Parietal lobe (tissue), 1 donor: ENCODE results near the gene ADAM23. TPM values are rescaled to one million over a fixed set of nuclear protein-coding genes. Genes with fewer than 3 reads are reported as not detected.

ENCODE experiments used
- total RNA-seq: library from RNA; depleted of rRNA; stranded (reverse); fragments of >200 nt; gene quantifications from one replicate; pipeline ENCODE4 v1.2.3, GENCODE V29; 2014

ADAM23 gene
- 37.2 TPM for total RNA-seq

GRCh38 chr2:206442833-206443734 is at the start of gene ADAM23:
ADAM23 (plus strand) TSS chr2:206443532; CDS start chr2:206443867, 335 bp downstream.

GRCh38 chr2:206642075-206643025 is 199.0 kb downstream of the ADAM23 start, which contains the start of gene FAM237A:
FAM237A (plus strand) TSS chr2:206642487; CDS start chr2:206644237, 1,750 bp downstream.

Other genes with a start within 250 kb of the ADAM23 start
- gene ZDBF2, start 168.9 kb upstream of the ADAM23 start, total RNA-seq = 34.4 TPM
- not detected for gene FAM237A, start 199.0 kb downstream of the ADAM23 start, total RNA-seq